Measurements from ENCODE around the gene EHD4. TPM values are rescaled to one million over a fixed set of nuclear protein-coding genes. Genes with fewer than 3 reads are reported as not detected.

Gene EHD4
- total RNA-seq, 1 donor from 2014 or later: 23.8 TPM

GRCh38 chr15:41968701-41969100 lies 3.7 kb downstream of the EHD4 start:
- no peak for DNase-seq (ENCODE audit: low spot score)
- H3K4me1 Mint-ChIP-seq (ENCODE audit: low read depth): peaks cover 59% of the 10 kb centered on the region
- H3K27ac Mint-ChIP-seq (ENCODE audit: unreplicated experiment): peak overlapping the region; percentile 92
- no peaks in the 10 kb centered on the region for H3K36me3 Mint-ChIP-seq (ENCODE audit: low read depth)
- H3K9me3 Mint-ChIP-seq (ENCODE audit: low read depth): no peaks in the 10 kb centered on the region
- no peak for TF ChIP-seq CTCF (IDR thresholded peaks at IDR 0.05)
- no peak overlapping the region for H3K4me3 Mint-ChIP-seq (ENCODE audit: unreplicated experiment)
- no peaks in the 10 kb centered on the region for H3K27me3 Mint-ChIP-seq (ENCODE audit: low read depth)

GRCh38 chr15:41967506-41968206 lies 4.7 kb downstream of the EHD4 start:
- Mint-ChIP-seq H3K9me3 (ENCODE audit: low read depth) (no peaks in the 10 kb centered on the region), H3K27me3 (ENCODE audit: low read depth) (no peaks in the 10 kb centered on the region), H3K27ac (ENCODE audit: unreplicated experiment) (peak overlapping the region; percentile 92), H3K4me1 (ENCODE audit: low read depth) (peaks cover 60% of the 10 kb centered on the region), H3K4me3 (ENCODE audit: unreplicated experiment) (peak overlapping the region; percentile 20), H3K36me3 (ENCODE audit: low read depth) (no peaks in the 10 kb centered on the region)
- peak; percentile 10 for TF ChIP-seq CTCF (IDR thresholded peaks at IDR 0.05)
- DNase-seq (ENCODE audit: low spot score): no peak

GRCh38 chr15:41966920-41967465 lies 5.4 kb downstream of the EHD4 start:
- H3K4me1 Mint-ChIP-seq (ENCODE audit: low read depth): peaks cover 62% of the 10 kb centered on the region
- TF ChIP-seq CTCF (IDR thresholded peaks at IDR 0.05): no peak
- no peaks in the 10 kb centered on the region for H3K27me3 Mint-ChIP-seq (ENCODE audit: low read depth)
- DNase-seq (ENCODE audit: low spot score): no peak
- H3K36me3 Mint-ChIP-seq (ENCODE audit: low read depth): peaks cover under 1% of the 10 kb centered on the region
- no peak overlapping the region for H3K4me3 Mint-ChIP-seq (ENCODE audit: unreplicated experiment)
- H3K27ac Mint-ChIP-seq (ENCODE audit: unreplicated experiment): peak overlapping the region; percentile 32
- H3K9me3 Mint-ChIP-seq (ENCODE audit: low read depth): peaks cover 3% of the 10 kb centered on the region

- Mint-ChIP-seq H3K36me3 (ENCODE audit: low read depth) (peaks cover 2% of the 10 kb centered on the region), H3K27ac (ENCODE audit: unreplicated experiment) (no peak overlapping the region), H3K4me1 (ENCODE audit: low read depth) (peaks cover 68% of the 10 kb centered on the region), H3K27me3 (ENCODE audit: low read depth) (no peaks in the 10 kb centered on the region), H3K9me3 (ENCODE audit: low read depth) (peaks cover 4% of the 10 kb centered on the region), H3K4me3 (ENCODE audit: unreplicated experiment) (no peak overlapping the region)
- TF ChIP-seq CTCF (IDR thresholded peaks at IDR 0.05): no peak
- DNase-seq (ENCODE audit: low spot score): no peak
These were observed 5.9 kb downstream of the EHD4 start for GRCh38 chr15:41966414-41966812.

GRCh38 chr15:41965441-41966413 lies 6.6 kb downstream of the EHD4 start:
- no peak overlapping the region for H3K27ac Mint-ChIP-seq (ENCODE audit: unreplicated experiment)

More at GRCh38 chr15:41965441-41966413, 6.6 kb downstream of the EHD4 start:
- H3K36me3 Mint-ChIP-seq (ENCODE audit: low read depth): peaks cover 2% of the 10 kb centered on the region
- H3K9me3 Mint-ChIP-seq (ENCODE audit: low read depth): peaks cover 4% of the 10 kb centered on the region
- TF ChIP-seq CTCF (IDR thresholded peaks at IDR 0.05): no peak
- no peak overlapping the region for H3K4me3 Mint-ChIP-seq (ENCODE audit: unreplicated experiment)
- peaks cover 68% of the 10 kb centered on the region for H3K4me1 Mint-ChIP-seq (ENCODE audit: low read depth)
- DNase-seq (ENCODE audit: low spot score): no peak
- no peaks in the 10 kb centered on the region for H3K27me3 Mint-ChIP-seq (ENCODE audit: low read depth)
